ENCODE data around the gene CACNA1F.

Gene CACNA1F

DNA sequence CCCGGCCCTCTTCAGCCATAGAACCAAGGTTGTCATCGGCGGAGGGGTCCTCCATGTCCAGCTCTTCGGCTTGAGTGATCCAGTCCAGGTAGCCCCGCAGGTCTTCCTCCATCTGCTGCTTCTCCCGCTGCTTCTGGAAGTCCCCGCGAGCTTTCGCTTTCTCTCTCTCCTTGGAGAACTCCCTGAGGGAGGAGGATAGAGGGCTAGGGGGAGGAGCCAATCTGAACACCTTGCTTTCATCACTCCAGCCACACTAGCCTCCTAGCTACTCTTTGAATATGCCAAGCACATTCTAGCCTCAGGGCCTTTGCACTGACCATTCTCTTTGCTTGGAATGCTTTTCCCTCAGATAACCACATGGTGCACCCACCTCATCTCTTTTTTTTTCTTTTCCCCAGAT lies 6.2 kb downstream of the CACNA1F start:
- DNase-seq = no peak

DNA sequence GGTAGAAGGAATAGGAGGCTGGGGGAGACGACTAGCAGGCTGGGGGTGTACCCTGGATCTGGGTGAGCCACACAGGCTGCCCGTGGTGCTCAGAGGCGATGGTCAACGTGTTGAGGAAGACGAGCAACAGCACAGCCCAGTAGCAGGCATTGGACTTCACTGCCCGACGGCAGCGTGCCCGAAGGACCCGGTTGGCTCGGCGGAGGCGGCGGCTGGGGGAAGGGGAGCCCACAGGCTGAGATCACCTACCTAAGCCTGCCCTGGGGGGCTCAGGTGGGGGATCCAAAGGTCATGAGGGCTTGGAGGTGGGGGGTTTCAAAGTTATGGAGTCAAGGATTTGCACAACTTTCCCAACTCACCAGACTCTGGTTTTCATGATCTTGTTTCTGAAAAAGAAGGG lies 7.3 kb downstream of the CACNA1F start:
- DNase-seq = no peak

DNA sequence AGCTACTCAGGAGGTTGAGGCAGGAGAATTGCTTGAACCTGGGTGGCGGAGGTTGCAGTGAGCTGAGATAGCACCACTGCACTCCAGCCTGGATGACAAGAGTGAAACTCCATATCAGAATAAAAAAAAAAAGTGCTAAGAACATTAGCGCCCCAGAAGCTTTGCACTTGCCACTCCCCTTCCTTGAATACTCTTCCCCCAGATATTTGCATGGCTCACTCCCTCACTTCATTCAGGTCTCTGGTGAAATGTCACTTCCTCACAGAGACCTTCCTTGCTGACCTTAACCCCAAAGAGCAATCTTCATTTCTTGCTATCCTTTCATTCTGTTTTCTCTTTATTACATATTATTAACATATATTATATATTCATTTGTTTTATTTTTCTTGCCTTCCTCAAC lies 11.3 kb downstream of the CACNA1F start:
- no peak for DNase-seq

DNA sequence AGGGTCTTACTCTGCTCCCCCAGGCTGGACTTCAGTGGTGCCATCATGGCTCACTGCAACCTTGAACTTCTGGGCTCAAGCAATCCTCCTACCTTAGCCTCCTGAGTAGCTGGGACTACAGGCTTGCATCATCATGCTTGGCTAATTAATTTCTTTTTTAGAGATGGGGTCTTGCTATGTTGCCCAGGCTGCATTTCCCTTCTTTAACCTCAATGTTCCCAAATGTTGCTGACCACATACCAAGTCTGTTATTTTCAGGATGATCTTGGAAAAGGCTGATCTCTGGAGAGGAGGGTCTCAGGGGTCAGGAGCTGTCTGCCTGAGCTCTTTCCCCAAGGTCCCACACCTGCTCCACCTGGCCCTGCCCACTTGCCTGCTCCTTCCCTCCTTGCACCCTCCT lies 13.0 kb downstream of the CACNA1F start:
- DNase-seq = no peak

DNA sequence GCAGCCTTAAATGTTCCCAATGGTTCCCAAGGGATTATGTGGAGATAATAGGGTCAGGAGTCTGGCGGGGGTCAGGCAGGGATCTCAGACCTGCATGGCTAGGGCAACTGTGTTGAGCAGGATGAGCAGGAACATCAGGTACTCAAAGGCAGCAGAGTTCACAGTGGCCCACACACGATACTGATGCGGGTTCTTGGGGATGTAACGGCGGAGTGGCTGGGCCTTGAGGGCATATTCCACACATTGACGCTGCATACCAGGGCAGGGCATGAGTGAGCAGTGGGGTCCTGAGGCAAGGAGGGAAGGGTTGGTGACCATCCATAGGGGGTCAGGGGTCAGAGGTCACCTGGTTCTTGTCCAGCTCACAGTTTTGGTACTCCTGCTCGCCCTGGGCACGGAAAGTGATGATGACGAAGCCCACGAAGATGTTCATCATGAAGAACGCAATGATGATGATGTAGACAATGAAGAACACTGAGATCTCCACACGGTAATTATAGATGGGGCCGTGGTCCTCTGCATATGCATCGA lies 18.1 kb downstream of the CACNA1F start:
- DNase-seq = no peak

DNA sequence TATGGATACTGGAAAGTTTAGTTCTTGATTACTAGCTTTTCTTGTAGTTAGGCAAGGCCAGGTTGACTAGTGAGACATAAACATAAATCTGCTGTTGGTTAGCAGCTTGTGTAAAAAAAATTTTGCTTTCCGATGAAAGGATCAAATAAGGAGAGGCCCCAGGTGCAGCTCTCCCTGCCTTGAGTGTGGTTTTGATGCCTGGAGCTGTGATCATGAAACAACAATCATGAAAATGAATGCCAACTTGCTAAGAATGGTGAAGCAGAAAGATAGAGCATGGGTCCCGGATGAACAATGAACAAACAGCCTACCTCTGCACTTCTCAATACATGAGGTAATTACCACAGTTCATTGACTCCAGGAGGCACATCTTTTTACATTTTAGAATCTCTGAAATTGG lies 18.7 kb downstream of the CACNA1F start:
- no peak for DNase-seq

DNA sequence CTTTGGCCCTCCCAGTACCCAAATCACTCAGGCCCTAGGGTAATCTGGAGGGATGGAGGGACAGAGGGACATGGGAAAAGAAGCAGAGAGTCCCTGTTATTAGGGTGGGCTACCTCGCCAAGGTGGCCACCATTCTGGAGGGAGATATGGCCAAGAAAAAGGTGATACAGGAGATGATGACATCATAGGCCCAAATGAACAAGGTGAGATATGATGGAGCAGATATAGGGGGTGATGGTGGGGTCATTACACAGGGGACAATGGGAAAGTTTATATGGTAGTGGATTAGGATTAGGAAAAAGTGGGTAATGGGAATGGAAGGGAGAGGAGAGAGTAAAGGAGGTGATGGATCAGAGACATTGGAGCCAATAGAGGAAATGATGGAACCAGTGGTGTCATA lies 20.3 kb downstream of the CACNA1F start:
- DNase-seq = no peak

DNA sequence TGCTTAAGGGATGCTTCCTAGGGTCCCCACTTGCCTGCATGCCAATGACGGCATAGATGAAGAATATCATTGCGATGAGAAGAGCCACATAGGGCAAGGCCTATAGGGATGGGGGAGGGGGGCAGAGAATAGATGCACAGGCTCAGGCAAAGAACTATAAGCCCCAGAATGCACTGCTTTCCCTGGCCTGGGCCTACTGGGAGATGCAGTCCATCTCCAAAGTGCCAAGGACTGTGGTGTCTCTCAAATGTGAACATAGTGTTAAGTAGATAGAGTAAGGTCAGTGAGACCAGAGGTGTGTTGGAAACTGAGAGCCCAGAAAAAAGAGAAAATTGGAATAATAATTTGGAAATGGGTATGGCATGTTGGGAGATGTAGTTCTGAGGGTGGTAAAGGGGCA lies 20.9 kb downstream of the CACNA1F start:
- no peak for DNase-seq

DNA sequence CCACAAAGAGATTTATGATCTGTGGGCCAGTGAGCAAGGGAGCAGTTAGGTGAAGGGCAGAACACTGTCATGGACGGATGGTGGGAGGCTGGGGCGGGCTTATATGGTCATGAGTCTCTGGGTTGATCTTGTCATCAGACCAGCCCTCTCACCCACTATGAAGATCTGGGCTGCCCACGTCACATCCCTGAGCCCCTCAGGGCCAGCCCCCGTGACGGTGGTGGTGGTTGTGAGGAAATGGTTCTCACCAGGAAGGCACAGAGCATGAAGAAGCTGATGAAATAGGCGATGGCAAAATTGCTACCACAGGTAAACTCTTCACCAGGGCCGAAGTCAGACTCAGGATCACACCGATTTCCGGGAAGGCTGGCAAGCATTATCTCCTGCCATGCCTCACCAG lies 22.1 kb downstream of the CACNA1F start:
- DNase-seq = no peak

DNA sequence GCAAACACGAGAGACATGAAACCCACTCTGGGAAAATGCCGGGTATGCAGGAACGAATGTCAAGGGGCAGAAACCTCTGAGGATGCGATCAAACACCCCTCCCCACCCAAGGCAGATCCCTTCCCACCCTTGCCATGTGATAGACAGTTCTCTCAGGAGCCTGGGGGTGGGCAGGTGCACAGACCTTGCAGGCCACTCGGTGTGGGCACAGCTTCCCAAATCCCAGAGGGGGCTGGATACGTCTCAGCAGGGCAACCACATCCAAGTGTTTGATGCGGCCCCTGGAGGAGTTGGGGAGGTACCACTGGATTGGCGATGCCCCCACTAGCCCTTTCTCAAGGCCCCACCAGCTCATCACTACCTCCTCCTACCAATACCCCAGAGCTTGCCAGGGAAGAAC lies 22.7 kb downstream of the CACNA1F start:
- no peak for DNase-seq

DNA sequence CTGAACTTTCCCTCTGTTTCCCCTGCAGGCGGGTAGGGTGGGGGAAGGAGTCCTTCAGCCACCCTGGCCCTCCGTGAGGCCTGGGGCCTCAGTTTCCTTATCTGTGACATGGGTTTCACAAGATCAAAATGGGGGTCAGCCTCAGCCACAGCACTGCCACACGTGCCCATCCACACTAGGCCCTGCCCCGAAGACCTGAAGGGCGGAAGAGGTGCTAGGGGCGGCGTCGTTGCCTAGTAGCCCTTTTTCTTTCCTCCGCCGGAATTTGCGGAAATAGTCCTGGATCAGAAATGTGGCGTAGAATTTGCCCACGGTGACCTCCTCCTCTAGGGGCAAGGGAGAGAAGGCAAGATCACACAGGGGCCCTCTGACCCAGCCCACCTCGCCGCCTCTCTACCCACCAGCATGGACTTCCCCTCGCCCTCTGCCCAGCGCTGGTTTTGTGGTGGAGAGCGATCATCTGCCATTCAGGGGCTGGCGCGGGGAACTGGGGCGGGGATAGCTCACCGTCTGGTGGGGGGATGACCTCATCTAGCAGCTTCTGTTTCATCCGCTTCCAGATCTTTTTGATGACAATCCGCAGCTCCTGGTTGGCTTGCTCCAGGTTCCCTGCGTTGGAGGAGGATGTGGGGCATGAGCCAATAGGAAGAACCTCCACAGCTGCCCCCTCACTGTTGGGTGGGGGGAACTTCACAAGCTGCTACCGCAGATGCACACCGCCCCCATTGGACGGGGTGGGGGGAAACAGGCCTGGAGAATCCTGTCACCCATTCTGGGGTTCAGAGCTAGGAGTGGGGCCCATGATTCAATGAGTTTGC lies 23.5 kb downstream of the CACNA1F start:
- no peak for DNase-seq

DNA sequence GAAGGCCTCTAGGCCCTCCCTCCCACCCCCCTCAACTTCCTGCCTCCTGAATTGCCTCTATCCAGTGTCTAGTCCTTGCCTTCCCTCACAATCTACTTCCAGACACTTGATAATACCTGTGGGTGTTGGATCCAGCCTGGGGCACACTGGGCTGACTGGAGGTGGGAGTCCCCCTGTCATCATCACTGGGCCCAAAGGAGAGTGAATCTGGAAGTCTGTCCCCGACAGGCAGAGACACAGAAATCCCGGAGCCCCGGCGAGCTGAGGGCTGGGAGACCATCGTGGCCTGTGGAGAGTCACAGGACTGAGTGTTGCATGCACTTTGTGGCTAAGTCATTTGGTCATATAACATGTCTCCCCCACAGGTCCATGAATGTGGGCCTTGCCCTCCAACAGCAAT lies 24.7 kb downstream of the CACNA1F start:
- no peak for DNase-seq

DNA sequence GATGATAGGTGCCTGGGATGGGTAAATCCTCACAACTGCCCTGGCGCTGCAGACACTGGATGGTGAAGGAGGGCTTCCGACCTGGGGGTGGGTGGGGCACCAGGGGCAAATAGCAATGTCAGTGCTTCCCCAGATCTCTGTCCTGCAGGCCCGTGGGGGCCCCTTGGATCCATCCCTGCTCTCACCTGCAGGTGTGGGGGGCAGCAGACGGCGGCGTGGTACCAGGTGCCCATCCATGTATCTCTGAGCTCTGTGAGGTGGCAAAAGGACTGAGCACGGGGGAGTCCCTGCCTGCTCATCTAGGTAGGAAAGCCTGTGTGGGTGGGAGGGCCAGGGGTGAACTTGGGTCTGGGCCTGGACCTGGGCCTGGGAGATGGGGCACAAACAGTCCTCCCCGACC lies 26.6 kb downstream of the CACNA1F start:
- DNase-seq = no peak

DNA sequence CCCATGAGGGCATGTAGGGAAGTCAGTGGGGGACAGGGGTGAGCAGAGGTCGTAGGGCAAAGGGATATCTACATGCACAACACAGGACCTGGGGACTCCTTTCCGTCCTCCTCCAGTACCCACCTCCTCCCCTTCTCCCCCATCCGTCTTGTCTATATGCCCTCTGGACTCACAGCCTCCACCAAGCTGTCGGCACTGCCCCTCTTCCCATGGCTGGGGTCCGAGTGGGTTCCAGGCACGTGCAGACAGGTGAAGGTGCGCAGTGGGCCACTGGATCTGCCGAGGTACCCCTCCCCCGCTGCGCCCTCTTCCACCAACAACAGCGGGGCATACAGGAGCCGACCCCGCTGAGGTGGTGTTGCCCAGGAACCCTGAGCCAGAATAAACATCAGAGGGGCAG lies 27.7 kb downstream of the CACNA1F start:
- no peak for DNase-seq

DNA sequence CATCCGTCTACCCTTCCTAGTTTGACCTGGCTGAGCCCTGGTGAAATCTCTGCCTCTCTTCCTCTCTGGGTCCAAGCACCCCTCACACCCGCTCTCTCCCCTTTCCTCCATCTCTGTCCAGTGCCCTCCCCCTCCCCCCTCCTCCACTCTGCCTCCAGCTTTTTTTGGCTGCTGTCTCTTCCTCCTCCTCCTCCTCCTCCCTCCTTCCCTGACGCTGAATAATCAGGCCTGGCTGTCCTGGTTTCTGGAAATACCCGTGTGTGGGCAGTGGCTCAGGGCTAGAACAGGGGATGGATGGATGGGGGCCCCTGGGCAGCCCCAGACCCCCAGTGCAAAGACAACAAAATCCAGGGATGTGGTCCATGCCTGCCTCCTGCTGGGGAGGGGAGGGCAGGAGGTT lies 28.4 kb downstream of the CACNA1F start:
- DNase-seq = no peak

DNA sequence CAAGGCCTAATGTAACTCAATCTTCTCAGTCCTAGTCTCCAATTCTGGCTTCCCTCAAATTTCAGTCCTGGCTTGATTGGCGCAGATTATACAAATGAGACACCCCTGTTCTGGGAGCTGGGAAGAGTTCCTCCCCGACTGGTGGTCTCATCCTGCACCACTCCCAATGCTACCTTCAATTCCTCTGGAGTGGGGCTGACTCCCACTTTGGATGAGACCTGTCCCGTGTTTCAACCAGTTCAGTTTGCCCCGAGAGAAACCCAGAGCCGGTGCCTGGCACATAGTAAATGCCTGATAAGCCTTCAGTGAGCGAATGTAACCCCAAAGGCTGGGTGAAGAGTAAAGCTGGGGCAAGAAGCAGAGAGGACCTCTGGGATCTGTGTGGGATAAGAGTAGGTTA lies 29.1 kb downstream of the CACNA1F start:
- no peak for DNase-seq

DNA sequence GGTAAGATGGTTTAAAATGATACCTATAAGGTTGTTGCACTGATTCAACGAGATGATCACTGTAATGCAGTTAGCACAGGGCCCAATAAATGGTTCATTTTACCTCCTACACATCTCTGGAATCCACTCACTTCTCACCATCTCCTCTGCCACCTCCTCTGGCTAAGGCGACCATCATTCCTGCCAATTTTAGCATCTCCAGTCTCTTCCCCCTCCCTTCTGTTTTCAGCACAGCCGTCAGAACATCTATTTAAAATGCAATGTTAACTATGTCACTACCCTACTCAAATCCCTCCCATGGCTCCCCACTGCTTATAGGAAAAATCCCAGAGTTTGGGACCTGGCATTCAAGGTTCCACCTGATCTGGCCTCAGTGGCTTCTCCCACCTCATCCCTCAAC lies 29.6 kb downstream of the CACNA1F start:
- DNase-seq = no peak

DNA sequence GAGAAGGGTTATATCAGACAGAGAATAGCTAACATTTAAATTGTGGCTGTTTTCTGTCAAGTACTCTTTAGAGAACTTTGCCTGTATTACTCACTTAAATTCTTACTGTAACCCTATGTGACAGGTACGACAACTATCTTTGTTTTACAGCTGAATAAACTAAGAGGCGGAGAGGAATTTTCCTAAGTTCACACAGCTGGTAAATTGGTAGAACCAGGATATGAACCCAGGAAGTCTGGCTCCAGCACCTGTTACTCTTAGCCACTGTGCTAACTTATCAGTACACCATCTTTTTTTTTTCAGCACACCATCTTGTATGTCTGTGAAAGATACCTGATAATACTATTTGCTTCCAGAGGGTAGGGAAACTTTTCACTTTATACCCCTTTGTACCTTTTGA lies 31.1 kb downstream of the CACNA1F start:
- DNase-seq = no peak

DNA sequence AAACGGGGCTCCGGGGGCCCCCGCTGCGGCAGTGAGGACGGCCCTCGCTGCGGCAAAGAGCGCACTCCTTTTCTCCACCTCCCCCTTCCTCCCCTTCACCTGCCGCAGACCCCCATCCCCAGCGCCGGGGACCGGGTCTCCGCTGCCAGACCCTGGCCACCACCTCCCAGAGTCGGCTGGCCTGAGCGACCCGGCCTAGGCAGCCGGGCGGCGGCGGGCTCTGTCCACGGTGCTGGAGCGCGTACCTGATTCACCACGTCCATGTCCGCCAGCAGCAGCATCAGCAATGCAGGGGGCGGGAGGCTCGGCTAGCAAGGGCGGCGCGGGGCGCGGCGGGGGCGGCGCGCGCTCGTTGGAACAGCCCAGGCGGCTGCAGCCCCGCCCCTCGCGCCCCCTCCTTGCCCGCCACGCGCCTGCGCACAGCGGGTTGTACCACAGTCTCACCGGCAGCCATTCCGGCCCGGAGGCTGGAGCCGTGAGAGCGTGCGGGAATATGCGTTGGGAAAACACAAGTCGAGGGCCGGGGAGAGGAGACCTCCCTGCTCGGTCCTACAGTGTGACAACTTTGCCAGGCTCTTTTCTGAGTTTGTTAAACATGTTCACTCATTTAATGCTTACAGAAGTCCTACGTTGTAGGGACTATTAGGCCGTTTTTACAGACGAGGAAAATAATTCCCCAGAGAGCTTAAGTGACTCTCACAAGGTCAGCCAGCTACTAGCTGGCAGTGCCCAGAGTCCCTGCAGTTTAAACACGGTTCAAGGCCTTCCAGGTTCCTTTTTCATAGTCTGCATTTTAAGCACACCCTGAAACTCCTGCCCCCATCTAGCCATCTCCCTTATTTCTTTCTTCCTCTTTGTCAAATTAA lies 33.0 kb downstream of the CACNA1F start, which contains the start of gene SYP:
SYP (minus strand) TSS at position 288 of the 866 bp plus-strand sequence; CDS start at position 281, 7 bp downstream.
- peak; percentile 79 to 85 for DNase-seq

DNA sequence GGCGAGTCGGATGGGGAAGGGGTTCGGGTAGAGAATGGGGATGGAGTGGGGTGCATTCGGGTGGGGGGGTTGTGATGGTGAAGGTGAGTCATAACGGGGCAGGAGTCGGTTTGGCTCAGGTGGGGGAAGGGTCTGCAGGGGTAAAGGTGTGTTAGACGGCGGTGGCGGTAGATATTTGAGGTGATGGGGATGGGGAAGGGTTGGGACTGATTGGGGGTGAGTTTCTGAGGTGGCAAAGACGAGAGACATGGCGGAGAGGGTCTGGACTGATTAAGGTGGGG lies 33.9 kb downstream of the CACNA1F start:
- no peak for DNase-seq

DNA sequence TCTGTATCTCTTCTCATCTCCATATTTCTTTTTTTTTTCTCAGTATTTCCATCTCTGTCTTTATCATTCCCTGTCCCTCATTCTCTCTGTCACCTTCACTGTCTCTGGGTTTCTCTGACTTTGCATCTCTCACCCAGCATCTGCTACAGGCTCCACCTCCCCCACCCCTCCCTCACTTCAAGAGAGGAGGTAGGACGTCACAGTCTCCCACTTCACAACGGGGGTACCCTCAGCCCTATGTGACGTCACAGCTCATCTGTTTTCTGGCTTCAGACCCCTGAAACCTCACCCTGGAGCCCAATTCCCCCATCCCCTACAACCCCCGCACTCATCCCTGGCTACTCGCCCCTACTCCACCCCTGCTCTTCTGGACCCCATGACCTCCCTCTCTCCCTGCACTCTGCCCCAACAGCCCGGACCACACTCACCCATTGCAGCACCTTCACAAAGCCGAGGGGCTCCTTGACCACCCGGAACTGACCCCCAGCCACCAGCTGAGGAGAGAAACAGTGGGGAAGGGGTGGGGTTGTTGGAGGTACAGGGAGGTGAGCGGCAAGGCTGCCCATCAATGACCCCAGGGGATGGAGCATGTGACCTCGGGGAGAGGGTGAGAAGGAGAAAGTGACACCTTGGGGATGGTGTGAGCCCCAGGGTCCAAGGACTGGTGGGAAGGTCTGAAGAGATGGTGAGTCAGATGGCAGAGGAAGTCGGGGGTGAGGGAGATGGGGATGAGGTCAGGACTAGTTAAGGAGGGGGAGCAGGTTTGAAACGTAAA lies 34.4 kb downstream of the CACNA1F start:
- DNase-seq = no peak

DNA sequence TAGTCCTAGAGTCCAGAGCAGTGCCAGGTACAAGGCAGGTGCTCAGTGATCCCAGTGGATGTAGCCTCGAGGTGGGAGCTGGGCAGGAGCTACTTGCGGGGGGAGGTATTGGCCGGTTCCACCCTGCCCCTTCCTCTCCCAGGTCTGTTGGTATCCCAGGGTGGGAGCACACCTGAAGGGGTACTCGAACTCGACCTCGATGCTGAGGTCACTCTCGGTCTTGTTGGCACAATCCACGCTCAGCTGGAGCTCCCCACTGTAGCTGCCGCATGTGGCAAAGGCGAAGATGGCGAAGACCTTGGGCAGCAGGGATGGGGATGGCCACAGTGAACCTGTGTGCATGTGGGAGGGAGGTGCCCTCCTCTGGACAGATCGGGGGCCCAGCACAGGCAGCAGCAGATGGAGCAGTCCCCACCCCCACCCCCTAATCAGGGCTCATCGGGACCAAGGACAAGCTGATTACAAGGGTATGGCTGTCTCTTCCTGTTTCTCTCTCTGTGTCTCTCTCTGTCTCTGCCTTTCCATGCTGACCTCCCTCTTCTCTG lies 35.5 kb downstream of the CACNA1F start:
- no peak for DNase-seq

DNA sequence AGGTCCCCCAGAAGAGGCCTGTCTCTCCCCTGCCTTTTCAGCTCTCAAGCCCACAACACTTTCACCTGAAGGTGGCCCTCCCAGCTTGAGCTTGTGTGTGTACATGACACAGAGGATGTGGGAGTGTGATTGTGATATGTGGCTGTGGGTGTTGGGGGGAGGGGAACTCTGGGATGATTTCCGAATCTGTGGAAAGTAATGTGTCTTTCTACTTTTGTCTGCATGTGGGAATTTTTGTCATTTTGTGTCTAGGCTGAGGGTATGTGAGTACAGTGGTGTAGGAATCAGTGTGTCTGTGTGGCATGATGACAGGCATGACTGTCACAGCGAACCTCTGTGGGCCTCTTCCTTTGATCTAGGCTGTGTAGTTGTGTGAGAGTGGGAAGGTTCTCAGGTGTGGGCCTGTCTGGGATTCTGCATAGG lies 39.6 kb downstream of the CACNA1F start:
- no peak for DNase-seq

All from activated CD4-positive, alpha-beta T cell treated with anti-CD3 and anti-CD28 coated beads, Interleukin-2, amount 50 U/mL, for 4 hours (primary cell).